Neuronal stem cell (in vitro differentiated cells): ENCODE measurements around the gene SEC24A.
"Not testable (repeated sequence)": the region's sequence is repeated elsewhere in the genome, so short reads cannot be mapped to it uniquely, and the experiment has no call there.

Experiments used
- DNase-seq: peaks from one replicate; pipeline ENCODE4 v3.0.0-alpha.2; 2013; ENCODE audit warnings: low spot score
- H2AFZ ChIP-seq: one replicate; pipeline ENCODE4 v1.6.1; 2013; ENCODE audit warnings: mild to moderate bottlenecking, low read length, inconsistent platforms
- H2AK5ac ChIP-seq: 2 replicates; pipeline ENCODE4 v1.6.1; 2013; ENCODE audit warnings: low read depth, mild to moderate bottlenecking, inconsistent platforms, low read length, moderate library complexity, mixed read lengths
- H2BK120ac ChIP-seq: 2 replicates; pipeline ENCODE4 v1.6.1; 2013; ENCODE audit warnings: low read depth, mild to moderate bottlenecking, inconsistent platforms, low read length, moderate library complexity, mixed read lengths
- H2BK12ac ChIP-seq: one replicate; pipeline ENCODE4 v1.6.1; 2013; ENCODE audit warnings: low read length, inconsistent platforms
- H2BK15ac ChIP-seq: 2 replicates; pipeline ENCODE4 v1.6.1; 2013; ENCODE audit warnings: mild to moderate bottlenecking, low read length, inconsistent platforms, mixed read lengths
- H2BK5ac ChIP-seq: one replicate; pipeline ENCODE4 v1.6.1; 2013; ENCODE audit warnings: inconsistent platforms, mild to moderate bottlenecking, low read length, moderate library complexity
- H3K14ac ChIP-seq: one replicate; pipeline ENCODE4 v1.6.1; 2013; ENCODE audit warnings: low read length, inconsistent platforms
- H3K18ac ChIP-seq: 2 replicates; pipeline ENCODE4 v1.6.1; 2013; ENCODE audit warnings: low read length, inconsistent platforms
- H3K23ac ChIP-seq: 2 replicates; pipeline ENCODE4 v1.6.1; 2013; ENCODE audit warnings: low read depth, mild to moderate bottlenecking, mixed read lengths, low read length, inconsistent platforms; ENCODE audit not compliant: poor library complexity
- H3K27ac ChIP-seq: replicated peaks from 3 replicates; pipeline ENCODE4 v1.5.1; 2013; ENCODE audit warnings: low read length, inconsistent platforms
- H3K27me3 ChIP-seq, 3 experiments: 2 replicates each; pipeline ENCODE4 v1.6.1; 2013; ENCODE audit warnings: low read length in 3 of 3, mild to moderate bottlenecking in 2 of 3, inconsistent platforms in 1 of 3, low read depth in 1 of 3, mixed read lengths in 1 of 3, moderate library complexity in 1 of 3; ENCODE audit not compliant: control insufficient read depth in 3 of 3, insufficient read depth in 3 of 3
- H3K36me3 ChIP-seq, 2 donors: replicated peaks in 1 of 2; 2 replicates each; pipeline ENCODE4 v1.6.1; 2013; ENCODE audit warnings: low read length in 2 of 2; ENCODE audit not compliant: control insufficient read depth in 2 of 2, insufficient read depth in 2 of 2
- H3K4ac ChIP-seq: 2 replicates; pipeline ENCODE4 v1.6.1; 2013; ENCODE audit warnings: inconsistent platforms, mild to moderate bottlenecking, low read length, moderate library complexity
- H3K4me1 ChIP-seq, 2 donors: 1 replicate in 1 of 2; 2 replicates in 1 of 2; pipeline ENCODE4 v1.6.1; 2013; ENCODE audit warnings: low read length in 2 of 2, low read depth in 1 of 2; ENCODE audit not compliant: control insufficient read depth in 2 of 2, insufficient read depth in 1 of 2
- H3K4me2 ChIP-seq: one replicate; pipeline ENCODE4 v1.6.1; 2013; ENCODE audit warnings: mild to moderate bottlenecking, low read length, inconsistent platforms; ENCODE audit not compliant: insufficient read depth, poor library complexity, severe bottlenecking
- H3K4me3 ChIP-seq, 2 donors: 2 replicates each; pipeline ENCODE4 v1.5.1; 2013; ENCODE audit warnings: low read length in 2 of 2, mild to moderate bottlenecking in 2 of 2, inconsistent platforms in 1 of 2, moderate library complexity in 1 of 2
- H3K79me1 ChIP-seq: one replicate; pipeline ENCODE4 v1.6.1; 2013; ENCODE audit warnings: low read depth, mild to moderate bottlenecking, inconsistent platforms, low read length, moderate library complexity
- H3K9ac ChIP-seq: one replicate; pipeline ENCODE4 v1.6.1; 2013; ENCODE audit warnings: mild to moderate bottlenecking, low read depth, low read length, inconsistent platforms; ENCODE audit not compliant: poor library complexity
- H3K9me3 ChIP-seq, 2 donors: replicated peaks in 1 of 2; 2 replicates each; pipeline versions ENCODE3 to v1.6.1; 2013; ENCODE audit warnings: low read length in 2 of 2, mild to moderate bottlenecking in 2 of 2, inconsistent platforms in 1 of 2, low read depth in 1 of 2, mixed read lengths in 1 of 2, moderate library complexity in 1 of 2; ENCODE audit not compliant: control insufficient read depth in 2 of 2, insufficient read depth in 1 of 2
- H4K8ac ChIP-seq: one replicate; pipeline ENCODE4 v1.6.1; 2013; ENCODE audit warnings: low read depth, mild to moderate bottlenecking, inconsistent platforms, low read length, moderate library complexity
- H4K91ac ChIP-seq: one replicate; pipeline ENCODE4 v1.6.1; 2013; ENCODE audit warnings: low read length, low read depth, mild to moderate bottlenecking, inconsistent platforms; ENCODE audit not compliant: poor library complexity
- WGBS, 2 donors: extraction: QIAGEN DNeasy Blood & Tissue Kit; methylation state at CpG; one replicate each; pipeline ENCODE4 v1.1.7; 2013; ENCODE audit warnings: missing lambda C conversion rate in 2 of 2, mixed read lengths in 1 of 2; ENCODE audit not compliant: insufficient read length in 2 of 2, insufficient replicate concordance in 1 of 2; ENCODE audit errors: extremely low coverage in 2 of 2; 5-methylcytosine and 5-hydroxymethylcytosine counted together

The SEC24A gene

DNA sequence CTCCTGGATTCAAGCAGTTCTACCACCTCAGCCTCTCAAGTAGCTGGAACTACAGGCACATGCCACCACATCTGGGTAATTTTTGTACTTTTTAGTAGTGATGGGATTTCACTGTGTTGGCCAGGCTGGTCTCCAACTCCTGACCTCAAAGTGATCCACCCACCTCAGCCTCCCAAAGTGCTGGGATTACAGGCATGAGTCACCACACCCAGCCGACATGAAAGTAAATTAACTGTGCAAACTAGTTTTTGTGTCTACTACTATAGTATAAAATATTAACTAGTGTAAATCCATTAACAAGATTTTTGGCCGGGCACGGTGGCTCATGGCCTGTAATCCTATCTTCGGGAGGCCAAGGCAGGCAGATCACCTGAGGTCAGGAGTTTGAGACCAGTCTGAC is 25.0 kb downstream of the SEC24A start:
- not testable (repeated sequence) for H3K4ac ChIP-seq, H3K27me3 ChIP-seq, H3K18ac ChIP-seq, H3K9me3 ChIP-seq, H3K4me2 ChIP-seq, H3K79me1 ChIP-seq, H3K14ac ChIP-seq, H3K27ac ChIP-seq, H2AFZ ChIP-seq, H3K4me3 ChIP-seq, H3K9ac ChIP-seq, H3K23ac ChIP-seq, H2BK120ac ChIP-seq, H2AK5ac ChIP-seq, DNase-seq, H2BK15ac ChIP-seq, H4K91ac ChIP-seq, H4K8ac ChIP-seq, H3K4me1 ChIP-seq, H2BK12ac ChIP-seq, H2BK5ac ChIP-seq
- peaks cover 10 to 83% of the 10 kb centered on the region in 2 donors for H3K36me3 ChIP-seq
- no CpG with 5 or more reads among the region's 4 CpGs for WGBS, 2 donors

DNA sequence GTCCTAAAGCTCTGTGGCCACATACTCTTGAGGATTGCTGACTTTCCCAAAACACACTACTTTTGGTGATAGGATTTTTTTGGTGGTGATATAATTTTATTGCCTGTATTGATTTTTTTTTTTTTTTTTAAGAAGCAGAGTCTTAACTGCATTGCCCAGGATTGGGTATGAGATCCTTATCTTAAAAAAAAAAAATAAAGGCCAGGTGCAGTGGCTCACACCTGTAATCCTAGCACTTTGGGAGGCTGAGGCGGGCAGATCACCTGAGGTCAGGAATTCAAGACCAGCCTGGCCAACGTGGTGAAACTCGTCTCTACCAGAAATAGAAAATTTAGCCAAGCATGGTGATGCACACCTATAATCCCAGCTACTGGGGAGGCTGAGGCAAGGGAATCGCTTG is 28.8 kb downstream of the SEC24A start:
- not testable (repeated sequence) for H3K4me3 ChIP-seq, H3K79me1 ChIP-seq, H3K27ac ChIP-seq, H3K4me2 ChIP-seq, H3K18ac ChIP-seq, H3K9ac ChIP-seq, H4K8ac ChIP-seq, DNase-seq, H2AK5ac ChIP-seq, H2BK12ac ChIP-seq, H3K9me3 ChIP-seq, H2AFZ ChIP-seq, H2BK120ac ChIP-seq, H3K14ac ChIP-seq, H4K91ac ChIP-seq, H3K27me3 ChIP-seq, H3K4ac ChIP-seq, H3K23ac ChIP-seq, H2BK15ac ChIP-seq, H2BK5ac ChIP-seq, H3K4me1 ChIP-seq
- H3K36me3 ChIP-seq, result peaks cover 11 to 90% of the 10 kb centered on the region in 2 donors
- no CpG with 5 or more reads among the region's 4 CpGs for WGBS, 2 donors

DNA sequence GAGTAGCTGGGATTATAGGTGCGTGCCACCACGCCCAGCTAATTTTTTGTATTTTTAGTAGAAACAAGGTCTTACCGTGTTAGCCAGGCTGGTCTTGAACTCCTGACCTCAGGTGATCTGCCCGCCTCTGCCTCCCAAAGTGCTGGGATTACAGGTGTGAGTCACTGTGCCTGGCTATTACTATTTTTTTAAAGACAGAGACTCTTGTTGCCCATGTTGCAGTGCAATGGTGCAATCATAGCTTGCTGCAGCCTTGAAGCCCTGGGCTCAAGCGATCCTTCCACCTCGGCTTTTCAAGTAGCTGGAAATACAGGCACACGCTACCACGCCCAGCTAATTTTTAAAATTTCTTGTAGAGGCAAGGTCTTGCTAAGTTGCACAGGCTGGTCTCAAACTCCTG is 41.6 kb downstream of the SEC24A start:
- not testable (repeated sequence) for H2BK15ac ChIP-seq, H3K14ac ChIP-seq, H3K9ac ChIP-seq, H3K4ac ChIP-seq, H2BK12ac ChIP-seq, DNase-seq, H3K27ac ChIP-seq, H3K9me3 ChIP-seq, H2BK120ac ChIP-seq, H4K8ac ChIP-seq, H3K4me1 ChIP-seq, H3K79me1 ChIP-seq, H4K91ac ChIP-seq, H2AFZ ChIP-seq, H2BK5ac ChIP-seq, H2AK5ac ChIP-seq, H3K18ac ChIP-seq, H3K27me3 ChIP-seq, H3K4me3 ChIP-seq, H3K4me2 ChIP-seq, H3K23ac ChIP-seq
- H3K36me3 ChIP-seq, result peaks cover 11 to 83% of the 10 kb centered on the region in 2 donors
- no CpG with 5 or more reads among the region's 8 CpGs for WGBS, 2 donors

DNA sequence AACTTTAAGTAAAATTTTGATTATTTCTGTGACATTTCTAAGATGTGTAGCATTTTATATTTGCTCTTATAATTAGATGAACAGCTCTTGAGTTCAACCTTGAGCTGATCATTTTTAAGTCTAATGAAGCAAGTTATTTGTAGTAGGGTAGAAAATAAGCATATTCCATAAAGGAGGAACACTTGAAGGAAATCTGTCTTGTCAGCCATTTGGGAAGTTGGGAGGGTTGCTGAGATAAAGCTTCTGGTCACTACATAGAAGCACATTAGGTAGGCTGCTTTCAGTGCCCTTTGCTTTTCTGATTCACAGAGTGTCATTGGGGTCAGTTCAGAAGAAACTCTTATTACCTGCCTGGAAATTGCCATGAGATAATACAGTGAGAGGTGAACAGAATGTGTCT is 44.1 kb downstream of the SEC24A start:
- Histone ChIP-seq H3K9me3 (no peaks in the 10 kb centered on the region), H3K4ac (no peak overlapping the region), H2BK120ac (no peak overlapping the region), H3K4me3 (no peak overlapping the region), H3K4me1 (no peaks in the 10 kb centered on the region), H3K79me1 (no peaks in the 10 kb centered on the region), H3K27me3 (no peaks in the 10 kb centered on the region), H4K91ac (no peak overlapping the region), H2BK12ac (no peak overlapping the region), H2AFZ (no peak overlapping the region), H2BK5ac (no peak overlapping the region), H3K36me3 (peaks cover 9 to 71% of the 10 kb centered on the region in 2 donors), H2BK15ac (no peak overlapping the region), H3K14ac (no peak overlapping the region), H4K8ac (no peak overlapping the region), H3K4me2 (no peak overlapping the region), H3K23ac (no peak overlapping the region), H3K9ac (no peak overlapping the region), H3K18ac (no peak overlapping the region), H2AK5ac (no peak overlapping the region), H3K27ac (no peak overlapping the region)
- DNase-seq, result no peak
